Smooth muscle cell (in vitro differentiated cells): ENCODE data around the gene RTN4RL2. TPM values are rescaled to one million over a fixed set of nuclear protein-coding genes. Genes with fewer than 3 reads are reported as not detected.

Experiments used
- DNase-seq: peaks from one replicate; lab custom pipeline; 2025; ENCODE audit not compliant: unreplicated experiment; lab: John Stamatoyannopoulos, UW
- H2AFZ ChIP-seq: fragments of 200-600 bp; sonication (generic); 2 replicates; pipeline ENCODE4 v1.6.0; 2016; ENCODE audit warnings: antibody characterized with exemption, low read depth, mild to moderate bottlenecking
- H3F3A ChIP-seq: fragments of 200-600 bp; sonication (generic); 2 replicates; pipeline ENCODE4 v1.6.0; 2017; ENCODE audit warnings: antibody characterized with exemption, low read depth
- H3K27ac ChIP-seq: fragments of 200-600 bp; sonication (generic); 2 replicates; pipeline ENCODE4 v1.5.1; 2016; ENCODE audit warnings: low read depth, mild to moderate bottlenecking
- H3K27me3 ChIP-seq: fragments of 200-600 bp; sonication (generic); 2 replicates; pipeline ENCODE4 v1.6.1; 2016; ENCODE audit warnings: low read depth, mild to moderate bottlenecking
- H3K36me3 ChIP-seq: fragments of 200-600 bp; sonication (generic); 2 replicates; pipeline ENCODE4 v1.5.1; 2016; ENCODE audit warnings: low read depth
- H3K4me1 ChIP-seq: fragments of 200-600 bp; sonication (generic); 2 replicates; pipeline ENCODE4 v1.5.1; 2016; ENCODE audit warnings: low read depth
- H3K4me2 ChIP-seq: fragments of 200-600 bp; sonication (generic); 2 replicates; pipeline ENCODE4 v1.6.0; 2016; ENCODE audit warnings: mild to moderate bottlenecking
- H3K4me3 ChIP-seq: fragments of 200-600 bp; sonication (generic); 2 replicates; pipeline ENCODE4 v1.5.1; 2016; ENCODE audit warnings: mild to moderate bottlenecking
- H3K79me2 ChIP-seq: fragments of 200-600 bp; sonication (generic); 2 replicates; pipeline ENCODE4 v1.6.0; 2016; ENCODE audit warnings: low read depth, mild to moderate bottlenecking
- H3K9ac ChIP-seq: fragments of 200-600 bp; sonication (generic); 2 replicates; pipeline ENCODE4 v1.6.0; 2016; ENCODE audit warnings: low read depth
- H3K9me3 ChIP-seq: fragments of 200-600 bp; sonication (generic); replicated peaks from 2 replicates; pipeline ENCODE4 v1.5.1; 2016; ENCODE audit warnings: low read depth
- H4K20me1 ChIP-seq: fragments of 200-600 bp; sonication (generic); 2 replicates; pipeline ENCODE4 v1.6.0; 2016; ENCODE audit warnings: low read depth
- CTCF ChIP-seq: fragments of 200-600 bp; sonication (generic); IDR thresholded peaks from 2 replicates; pipeline ENCODE4 v1.5.1; 2017; ENCODE audit warnings: borderline replicate concordance, mild to moderate bottlenecking, antibody characterized with exemption; ENCODE audit not compliant: insufficient read depth, poor library complexity, severe bottlenecking
- WGBS: methylation state at CpG from one replicate; pipeline ENCODE4 v1.1.7; 2016; ENCODE audit warnings: low lambda C conversion rate; 5-methylcytosine and 5-hydroxymethylcytosine counted together
- polyA plus RNA-seq: library from polyadenylated mRNA; unstranded; fragments of >200 nt; fragmentation: Nextera tagmentation; extraction: Ambion mirVana; gene quantifications from 2 replicates; pipeline ENCODE4 v1.2.1, GENCODE V29; 2016
- total RNA-seq: library from RNA; depleted of rRNA; stranded (reverse); fragments of >200 nt; gene quantifications from 2 replicates; pipeline ENCODE4 v1.2.3, GENCODE V29; 2014

The RTN4RL2 gene
- total and polyA plus RNA-seq, 2 experiments from 2014 or later: 0.34 TPM; not detected in 1

- no peak for TF ChIP-seq CTCF
- Histone ChIP-seq H3K4me2 (no peak overlapping the region), H3K4me1 (peaks cover 9% of the 10 kb centered on the region), H3K4me3 (no peak overlapping the region), H2AFZ (no peak overlapping the region), H3K9me3 (no peaks in the 10 kb centered on the region), H3F3A (no peaks in the 10 kb centered on the region), H3K27me3 (peaks cover 82% of the 10 kb centered on the region), H3K9ac (no peak overlapping the region), H4K20me1 (no peaks in the 10 kb centered on the region), H3K27ac (no peak overlapping the region), H3K79me2 (no peaks in the 10 kb centered on the region), H3K36me3 (no peaks in the 10 kb centered on the region)
- no peak for DNase-seq
- WGBS: 83% methylated on average over 4 of the region's 4 CpGs
These were observed 6.4 kb downstream of the RTN4RL2 start for GRCh38 chr11:57466680-57467079.

GRCh38 chr11:57467508-57468157, 7.3 kb downstream of the RTN4RL2 start:
- no peaks in the 10 kb centered on the region for H3K36me3 ChIP-seq
- peaks cover 9% of the 10 kb centered on the region for H3K4me1 ChIP-seq
- no peaks in the 10 kb centered on the region for H4K20me1 ChIP-seq
- 78% methylated on average over 21 of the region's 23 CpGs for WGBS
- TF ChIP-seq CTCF: no peak
- H3K4me3 ChIP-seq: no peak overlapping the region
- H3K4me2 ChIP-seq: no peak overlapping the region
- H3K9ac ChIP-seq: no peak overlapping the region
- H3K27me3 ChIP-seq: peaks cover 82% of the 10 kb centered on the region
- no peak overlapping the region for H3K27ac ChIP-seq
- no peaks in the 10 kb centered on the region for H3F3A ChIP-seq
- DNase-seq: no peak
- no peaks in the 10 kb centered on the region for H3K79me2 ChIP-seq
- no peak overlapping the region for H2AFZ ChIP-seq
- no peaks in the 10 kb centered on the region for H3K9me3 ChIP-seq

- TF ChIP-seq CTCF: no peak
- Histone ChIP-seq H3K36me3 (no peaks in the 10 kb centered on the region), H4K20me1 (no peaks in the 10 kb centered on the region), H2AFZ (no peak overlapping the region), H3F3A (no peaks in the 10 kb centered on the region), H3K4me2 (no peak overlapping the region), H3K9me3 (no peaks in the 10 kb centered on the region), H3K9ac (no peak overlapping the region), H3K79me2 (no peaks in the 10 kb centered on the region), H3K27me3 (peaks cover 82% of the 10 kb centered on the region), H3K4me3 (no peak overlapping the region), H3K27ac (no peak overlapping the region), H3K4me1 (peaks cover 9% of the 10 kb centered on the region)
- 58% methylated on average over 4 of the region's 4 CpGs for WGBS
- DNase-seq: no peak
These were observed 7.9 kb downstream of the RTN4RL2 start for GRCh38 chr11:57468276-57468675.

GRCh38 chr11:57469268-57469667, 8.9 kb downstream of the RTN4RL2 start:
- Histone ChIP-seq H3F3A (no peaks in the 10 kb centered on the region), H3K27me3 (peaks cover 85% of the 10 kb centered on the region), H3K9me3 (no peaks in the 10 kb centered on the region), H4K20me1 (no peaks in the 10 kb centered on the region), H3K4me3 (no peak overlapping the region), H3K27ac (no peak overlapping the region), H3K36me3 (no peaks in the 10 kb centered on the region), H3K4me1 (no peaks in the 10 kb centered on the region), H3K79me2 (no peaks in the 10 kb centered on the region), H3K9ac (no peak overlapping the region), H3K4me2 (no peak overlapping the region), H2AFZ (no peak overlapping the region)
- DNase-seq: no peak
- TF ChIP-seq CTCF: no peak
- WGBS: 92% methylated on average over 5 of the region's 5 CpGs
